Stimulated activated CD4-positive, alpha-beta T cell treated with anti-CD3 and anti-CD28 coated beads, Interleukin-15, amount 100 ng/mL, for 24 hours (primary cell): ENCODE data around the gene SCN8A.

ENCODE experiments used
- DNase-seq: peaks from one replicate; pipeline ENCODE4 v3.0.0-alpha.2; 2020

Gene SCN8A

DNA sequence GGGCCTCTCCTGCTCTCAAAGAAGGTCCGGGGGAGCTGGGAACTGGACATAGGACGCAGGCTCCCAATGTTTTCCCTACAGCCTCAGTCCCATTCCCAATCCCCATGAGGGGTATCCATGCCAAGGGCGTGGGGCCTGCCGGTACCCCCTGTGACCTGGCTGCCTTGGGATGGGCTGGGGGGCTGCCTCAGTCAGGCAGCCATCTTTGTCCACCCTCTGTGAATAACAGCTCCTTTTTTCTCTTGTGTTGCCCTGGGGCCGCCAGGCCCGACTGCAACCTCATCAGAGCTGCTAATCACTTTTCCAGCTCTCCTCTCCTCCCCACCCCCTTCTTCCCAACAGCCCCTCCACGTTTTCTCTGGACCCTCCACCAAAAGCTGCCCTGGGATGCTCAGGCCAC, 246.3 kb downstream of the SCN8A start:
- no peak for DNase-seq

- DNase-seq = no peak
Measured at GRCh38 chr12:51838036-51838435, 247.0 kb downstream of the SCN8A start.

- no peak for DNase-seq
Measured at GRCh38 chr12:51838762-51839161, 247.7 kb downstream of the SCN8A start.

DNA sequence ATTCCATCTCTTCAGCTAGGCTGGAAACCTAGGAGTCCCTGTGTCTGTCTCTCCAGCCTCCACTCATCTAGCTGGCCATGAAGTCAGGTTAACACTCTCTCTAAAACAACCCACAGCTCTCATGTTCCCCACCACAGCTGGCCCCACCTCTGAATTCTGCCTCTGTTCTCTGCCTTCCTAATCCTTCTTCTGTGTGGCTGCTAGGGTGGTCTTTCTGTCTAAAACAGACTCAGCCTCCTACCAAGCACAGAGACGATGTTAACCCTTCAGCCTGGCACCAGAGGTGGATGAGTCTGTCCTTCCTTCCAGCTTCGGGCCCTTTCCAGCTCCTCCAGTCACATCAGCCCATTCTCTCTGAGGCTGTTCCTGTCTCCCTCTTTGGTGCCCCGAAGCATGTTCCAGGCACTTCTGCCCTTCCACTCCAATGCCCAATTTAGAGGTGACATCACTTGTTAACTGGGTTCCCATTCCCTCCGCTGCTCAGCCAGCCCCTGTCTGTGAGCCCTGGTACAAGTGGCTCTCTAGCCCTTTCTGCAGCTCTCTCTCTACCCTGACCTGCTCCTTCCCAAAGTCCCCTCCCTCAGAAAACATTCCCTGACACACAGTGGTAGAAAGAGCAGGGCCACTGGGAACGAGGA, 248.4 kb downstream of the SCN8A start:
- DNase-seq = no peak

DNA sequence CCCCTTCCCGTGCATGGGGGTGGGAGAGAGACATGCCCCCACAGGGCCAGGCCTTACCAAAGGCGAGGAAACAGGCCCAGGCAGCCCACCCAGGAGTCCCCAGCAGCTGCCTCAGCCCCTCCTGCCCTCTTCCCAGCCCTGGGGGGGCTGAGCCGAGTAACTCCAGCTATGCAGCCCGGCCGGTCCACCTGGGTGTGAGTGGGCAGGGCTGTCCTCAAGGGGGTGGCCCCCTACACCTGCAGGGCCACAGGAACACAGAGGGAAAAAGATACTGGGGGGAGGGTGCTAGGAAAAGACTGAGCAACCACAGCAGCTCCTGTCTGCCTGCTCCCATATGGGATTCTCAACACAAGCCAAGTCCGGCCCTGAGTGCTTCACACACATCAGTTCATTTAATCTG, 249.9 kb downstream of the SCN8A start:
- no peak for DNase-seq

DNA sequence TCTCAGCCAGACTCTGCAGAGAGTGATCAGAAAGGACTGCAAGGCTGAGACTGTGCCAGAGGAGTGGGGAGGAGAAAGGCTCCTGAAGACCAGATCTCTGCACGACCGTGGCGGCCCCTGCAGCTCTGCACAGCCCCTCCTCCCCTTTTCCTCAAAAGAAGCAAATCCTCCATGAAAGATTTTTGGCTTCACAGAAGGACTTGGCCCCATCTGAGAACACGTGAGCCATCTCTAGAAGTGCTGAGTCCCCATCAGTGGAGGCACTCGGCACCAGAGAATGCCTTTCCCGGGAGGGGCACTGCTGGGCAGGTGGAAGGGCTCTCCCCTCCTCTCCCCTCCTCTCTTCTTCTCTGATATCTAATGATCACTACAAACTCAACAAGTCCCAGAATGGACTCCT, 250.7 kb downstream of the SCN8A start:
- DNase-seq = no peak

DNA sequence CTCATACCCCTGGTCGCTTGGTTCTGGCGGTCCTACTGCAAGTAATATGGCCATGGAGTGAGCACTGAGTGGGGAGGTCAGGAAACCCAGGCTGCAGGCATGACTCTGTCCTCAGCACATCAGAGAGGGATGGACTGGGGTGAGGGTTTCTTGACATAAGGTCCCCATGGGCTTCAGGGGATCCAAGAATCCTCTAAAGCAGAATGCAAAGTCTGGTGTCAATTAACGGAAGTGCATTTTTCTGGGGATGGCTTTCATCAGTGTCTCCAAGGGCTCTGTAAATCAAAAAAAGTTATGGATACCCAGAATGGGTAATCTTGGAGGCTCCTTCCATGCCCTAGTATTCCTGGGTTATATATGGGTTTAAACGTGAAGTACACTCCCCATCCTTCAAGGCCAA, 253.8 kb downstream of the SCN8A start:
- DNase-seq = no peak

DNA sequence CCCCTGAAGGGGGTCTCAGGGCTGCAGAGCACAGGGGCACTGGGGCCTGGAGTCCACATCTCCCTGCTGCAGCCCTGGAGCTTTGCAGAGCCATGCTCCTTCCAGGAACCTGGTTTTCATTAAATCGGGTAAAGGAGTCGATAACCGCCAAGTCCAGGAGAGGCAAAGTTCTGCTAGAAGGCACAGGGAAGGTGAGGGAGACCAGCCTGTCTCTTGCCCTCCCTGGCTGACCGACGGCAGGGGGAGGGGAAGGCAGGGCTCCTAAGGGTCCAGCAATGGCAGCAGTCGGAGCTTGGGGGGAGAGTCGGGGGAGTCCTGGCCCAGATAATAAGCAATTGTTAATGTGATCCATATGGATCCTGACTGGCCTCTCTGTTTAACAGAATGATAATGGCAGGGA, 254.4 kb downstream of the SCN8A start:
- DNase-seq = no peak

GRCh38 chr12:51846271-51846691, 255.2 kb downstream of the SCN8A start:
- no peak for DNase-seq

- peak; percentile 74 for DNase-seq
Measured at GRCh38 chr12:51846911-51847642, 256.0 kb downstream of the SCN8A start.

DNA sequence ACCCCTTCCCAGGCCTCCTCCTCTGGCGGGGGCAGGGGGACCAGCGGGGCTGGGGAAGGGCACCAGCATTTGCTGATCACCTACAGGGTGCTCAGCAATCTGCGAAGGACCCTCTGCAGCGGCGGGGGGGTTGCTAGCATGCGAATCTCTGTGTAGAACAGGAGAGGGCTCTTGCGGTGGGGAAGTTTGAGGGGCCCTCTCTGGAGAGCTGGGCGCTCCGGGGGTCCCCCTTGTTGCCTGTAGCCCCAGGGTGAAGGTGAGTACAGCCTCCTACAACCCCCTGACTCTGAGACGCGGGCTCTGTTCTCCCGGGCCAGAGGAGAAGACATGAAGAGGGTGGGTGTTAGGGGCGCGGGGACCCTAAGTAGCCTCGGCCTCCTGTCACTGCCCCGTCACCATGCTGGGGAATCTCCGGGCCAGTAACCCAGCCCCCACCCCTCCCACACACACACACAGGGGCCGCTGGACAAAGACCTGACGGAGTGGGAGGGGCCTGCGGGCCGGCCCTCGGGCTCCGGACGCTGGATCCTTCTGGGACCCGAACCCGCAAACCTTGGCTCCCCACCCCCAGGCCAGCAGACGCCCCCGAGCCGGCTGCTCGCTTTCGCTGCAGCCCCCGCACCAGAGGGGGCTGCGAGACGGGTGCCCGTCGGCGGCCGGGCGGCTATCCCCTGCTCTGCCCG, 256.8 kb downstream of the SCN8A start:
- no peak for DNase-seq

GRCh38 chr12:51848326-51848727, 257.3 kb downstream of the SCN8A start, which contains the start of gene FIGNL2:
TSS of gene FIGNL2 (minus strand) at chr12:51848718. CDS start at chr12:51822413, 26,305 bp downstream.
- DNase-seq = no peak

- DNase-seq = no peak
Measured at GRCh38 chr12:51848841-51849735, 258.1 kb downstream of the SCN8A start.

DNA sequence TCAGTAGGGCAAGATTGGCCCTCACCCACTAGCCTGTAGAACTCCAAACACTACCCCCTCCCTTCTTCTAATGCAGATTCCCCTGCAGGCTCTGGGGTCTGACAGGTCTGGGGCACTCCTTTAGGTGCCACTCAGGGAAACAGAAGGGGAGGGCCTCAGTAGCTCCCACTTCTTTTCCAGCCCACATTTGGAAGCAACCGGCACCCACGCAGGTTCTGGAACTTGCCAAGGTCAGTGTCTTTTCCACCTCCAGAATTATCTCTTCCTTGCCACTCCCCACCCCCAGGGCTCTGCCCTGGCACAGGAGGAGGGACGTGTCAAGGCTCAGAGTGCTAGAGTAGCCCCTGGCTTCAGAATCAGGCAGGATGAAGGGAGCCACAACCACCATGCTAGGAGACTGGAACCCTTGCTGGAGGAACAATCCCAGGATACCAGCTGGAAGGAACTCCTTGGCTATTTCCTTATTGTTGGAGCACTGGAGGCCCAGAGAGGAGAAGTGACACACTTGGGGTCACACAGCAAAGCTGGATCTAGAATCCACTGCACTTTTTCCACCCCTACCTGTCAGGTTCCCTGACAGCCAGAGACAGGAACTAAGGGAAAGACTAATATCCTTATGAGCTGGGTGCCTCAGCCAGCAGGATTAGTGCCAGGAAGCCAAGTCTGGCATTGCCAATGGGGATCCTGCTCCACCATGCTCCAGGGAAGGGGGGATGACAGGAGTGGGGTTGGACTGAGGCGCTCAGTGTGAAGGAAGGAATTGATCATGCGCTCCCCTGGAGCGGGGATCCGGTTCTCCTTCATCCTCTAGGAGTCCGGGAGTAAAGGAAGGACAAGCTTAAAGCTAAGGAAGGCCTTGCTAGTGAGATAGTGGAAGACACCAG, 259.3 kb downstream of the SCN8A start:
- no peak for DNase-seq

- no peak for DNase-seq
Measured at GRCh38 chr12:51850965-51851299, 259.9 kb downstream of the SCN8A start.

GRCh38 chr12:51851413-51852124, 260.5 kb downstream of the SCN8A start:
- no peak for DNase-seq

DNA sequence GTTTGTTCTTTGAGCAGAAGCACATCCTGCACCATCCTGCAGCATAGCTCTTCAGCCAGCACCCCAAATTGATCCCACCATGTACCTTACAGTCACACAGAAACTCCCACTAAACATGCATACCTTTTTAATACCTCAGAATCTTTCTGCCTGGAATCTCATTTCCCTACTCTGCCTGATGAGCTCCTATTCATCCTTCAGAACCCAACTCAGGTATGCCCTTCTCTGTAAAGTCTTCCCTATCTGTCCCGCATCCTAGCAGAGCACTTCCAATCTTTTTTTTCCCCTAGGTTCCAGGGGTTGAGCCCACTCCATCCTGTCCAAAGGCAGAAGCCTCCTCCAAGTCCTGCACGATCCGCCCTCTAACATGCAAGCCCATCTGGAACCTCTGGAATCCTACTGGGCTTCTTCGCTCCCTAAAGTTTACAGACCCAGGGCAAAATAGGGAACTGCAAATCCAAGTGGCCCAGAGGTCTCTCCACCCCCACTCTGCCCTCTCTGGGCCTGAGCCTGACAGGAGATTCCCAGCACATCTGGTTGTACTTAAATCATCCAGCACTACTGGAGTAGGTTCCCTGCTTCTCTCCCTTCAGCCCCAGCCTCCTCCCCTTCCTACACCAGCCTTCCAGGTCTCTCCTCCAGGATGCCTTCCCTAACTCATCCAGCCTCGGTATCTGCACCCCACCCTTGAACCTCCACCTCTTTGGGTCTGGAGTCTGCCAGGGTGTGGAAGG, 261.5 kb downstream of the SCN8A start:
- no peak for DNase-seq

DNA sequence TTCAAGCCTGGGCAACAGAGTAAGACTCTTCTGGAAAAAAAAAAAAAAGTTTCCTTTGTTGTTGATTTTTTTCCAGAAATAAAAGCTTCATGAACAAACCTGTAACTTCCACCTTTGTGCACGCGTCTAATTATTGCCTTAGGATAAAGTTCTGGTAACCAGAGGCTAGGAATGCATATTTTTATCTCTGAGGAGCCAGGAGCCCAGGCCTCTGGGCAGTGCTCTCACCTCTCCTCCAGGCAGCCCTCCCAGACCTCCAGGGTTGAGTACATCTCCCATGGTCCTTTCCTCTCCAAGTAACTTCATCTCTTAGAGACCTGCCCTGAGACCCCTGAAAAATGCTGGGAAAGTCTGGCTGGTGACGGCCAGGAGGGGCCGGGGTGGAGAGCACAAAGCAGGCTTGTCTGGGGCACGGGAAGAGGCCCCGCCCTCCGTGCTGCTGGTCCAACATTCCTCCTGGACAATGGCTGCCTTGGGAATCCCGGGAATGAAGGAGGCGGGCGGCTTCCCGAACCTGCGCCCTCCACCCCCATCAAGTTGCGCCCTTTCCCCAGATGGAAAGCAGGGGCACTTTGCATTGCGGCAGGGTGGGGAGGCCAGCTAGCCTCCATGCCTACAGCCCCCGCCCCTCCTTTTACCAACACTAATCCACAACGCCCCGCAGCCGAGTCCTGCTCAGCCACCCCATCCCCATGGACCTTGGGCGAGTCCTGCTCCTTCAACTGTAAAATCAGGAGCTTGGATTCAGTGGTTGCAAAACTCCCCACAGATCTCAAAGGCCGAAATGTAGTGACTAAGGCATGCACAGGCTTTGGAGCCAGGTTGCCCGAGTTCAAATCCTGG, 264.8 kb downstream of the SCN8A start:
- no peak for DNase-seq

DNA sequence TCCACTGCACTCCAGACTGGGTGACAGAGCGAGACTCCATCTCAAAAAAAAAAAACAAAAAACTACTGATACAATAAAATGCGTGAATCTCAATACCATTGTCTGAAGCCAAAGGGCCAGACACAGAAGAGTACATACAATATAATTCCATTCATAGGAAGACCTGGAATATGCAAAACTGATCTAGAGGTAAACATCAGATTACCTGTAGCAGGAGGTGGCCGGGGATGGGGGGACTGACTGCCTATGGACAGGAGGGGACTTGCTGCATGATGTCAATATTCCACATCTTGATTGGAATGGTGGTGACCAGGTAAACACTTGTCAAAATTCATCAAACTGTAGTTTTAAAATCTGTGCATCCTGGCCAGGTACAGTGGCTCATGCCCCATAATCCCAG, 270.0 kb downstream of the SCN8A start:
- no peak for DNase-seq
